HL-60 (cell line): ENCODE results near the gene WNT5B.

Experiments used
- CTCF ChIP-seq: IDR thresholded peaks from one replicate; pipeline ENCODE4 v1.5.1; 2011; ENCODE audit warnings: low read length, control low read depth, inconsistent platforms; ENCODE audit not compliant: insufficient read depth
- GABPA ChIP-seq: IDR thresholded peaks from 2 replicates; pipeline ENCODE4 v1.6.1; 2012; ENCODE audit warnings: low read depth
- POLR2AphosphoS5 ChIP-seq: IDR thresholded peaks from 2 replicates; pipeline ENCODE4 v1.6.1; 2012; ENCODE audit warnings: low read depth
- REST ChIP-seq: IDR thresholded peaks from 2 replicates; pipeline ENCODE4 v1.6.1; 2012; ENCODE audit warnings: low read depth; ENCODE audit not compliant: insufficient replicate concordance

- TF ChIP-seq CTCF = no peak
- TF ChIP-seq GABPA = no peak
- no peak for TF ChIP-seq POLR2AphosphoS5
- no peak for TF ChIP-seq REST
Measured at GRCh38 chr12:1692226-1692625, 63.2 kb downstream of the WNT5B start.
